ENCODE measurements around the gene DVL2. TPM values are rescaled to one million over a fixed set of nuclear protein-coding genes. Genes with fewer than 3 reads are reported as not detected.
A peak's percentile ranks its signal among the peaks of the same experiment; 100 is the strongest.

Gene DVL2
- total and polyA plus RNA-seq, 2 of the 13 experiments (the other 11 are each of a cell fraction or from before 2014, with no cell fraction given) = 5.7 to 38.2 TPM

GRCh38 chr17:7252176-7253043 is 18.1 kb upstream of the DVL2 start, which contains the start of gene ELP5 (continued):
- peak; percentile 68 for TF ChIP-seq ZNF761 (CRISPR knock-in tag; conservative IDR thresholded peaks at IDR 0.05)
- TF ChIP-seq SCMH1 (CRISPR knock-in tag; IDR thresholded peaks at IDR 0.05; ENCODE audit: borderline replicate concordance) = no peak
- no peak for TF ChIP-seq KLF11 (CRISPR knock-in tag; IDR thresholded peaks at IDR 0.05)
- TF ChIP-seq ZNF678 (CRISPR knock-in tag; IDR thresholded peaks at IDR 0.05) = no peak
- peak; percentile 90 for TF ChIP-seq ARID4A (CRISPR knock-in tag; IDR thresholded peaks at IDR 0.05; ENCODE audit: borderline replicate concordance)
- TF ChIP-seq MXI1 (IDR thresholded peaks at IDR 0.05; ENCODE audit: borderline replicate concordance, low read depth, low read length) = peak; percentile 84; the same call in 2 of the 3 replicates
- TF ChIP-seq NR2F1 (CRISPR knock-in tag; IDR thresholded peaks at IDR 0.05) = 0 out of 4 replicates have a peak, but pooled peaks have one; percentile 38 to 54
- TF ChIP-seq HIVEP1 (CRISPR knock-in tag; IDR thresholded peaks at IDR 0.05) = peak; percentile 78
- peak; percentile 84 for TF ChIP-seq ZNF740 (CRISPR knock-in tag; IDR thresholded peaks at IDR 0.05)
- TF ChIP-seq ZNF670 (CRISPR knock-in tag; IDR thresholded peaks at IDR 0.05; ENCODE audit: borderline replicate concordance) = peak; percentile 71; the same call in 1 of the 2 replicates
- TF ChIP-seq HOXD1 (CRISPR knock-in tag; IDR thresholded peaks at IDR 0.05) = peak; percentile 53
- peak; percentile 93 for TF ChIP-seq DMAP1 (CRISPR knock-in tag; IDR thresholded peaks at IDR 0.05)
- TF ChIP-seq SIX1 (CRISPR knock-in tag; IDR thresholded peaks at IDR 0.05; ENCODE audit: borderline replicate concordance) = no peak
- peak; percentile 100 for TF ChIP-seq ZNF263 (CRISPR knock-in tag; IDR thresholded peaks at IDR 0.05)
- TF ChIP-seq FOSL2 (CRISPR knock-in tag; IDR thresholded peaks at IDR 0.05) = peak; percentile 34
- TF ChIP-seq GFI1 (CRISPR knock-in tag; IDR thresholded peaks at IDR 0.05; ENCODE audit: borderline replicate concordance) = peak; percentile 40; the same call in 1 of the 2 replicates
- no peak for TF ChIP-seq ZSCAN22 (CRISPR knock-in tag; IDR thresholded peaks at IDR 0.05)
- TF ChIP-seq EP300 (IDR thresholded peaks at IDR 0.05; ENCODE audit: low read depth in 2 of 2, low read length in 2 of 2) = peak in 1 of 2 experiments; percentile 27; a peak in 1 of 4 replicates
- 0 out of 2 replicates have a peak, but pooled peaks have one; percentile 23 for TF ChIP-seq EP300 (CRISPR knock-in tag; IDR thresholded peaks at IDR 0.05; ENCODE audit: borderline replicate concordance)
- TF ChIP-seq ZBTB14 (CRISPR knock-in tag; IDR thresholded peaks at IDR 0.05) = no peak; the same call in 1 of the 2 replicates
- TF ChIP-seq ZBTB38 (CRISPR knock-in tag; IDR thresholded peaks at IDR 0.05) = peak; percentile 61
- TF ChIP-seq MAZ (IDR thresholded peaks at IDR 0.05; ENCODE audit: borderline replicate concordance, low read depth, low read length) = peak; percentile 91
- peak; percentile 83 for TF ChIP-seq MAZ (CRISPR knock-in tag; IDR thresholded peaks at IDR 0.05; ENCODE audit: low read depth)
- peak; percentile 59 for TF ChIP-seq SALL2 (CRISPR knock-in tag; IDR thresholded peaks at IDR 0.05)

Measured in HepG2 (cell line).